Stomach (tissue), 9 donors: ENCODE measurements around the gene NCKIPSD. TPM values are rescaled to one million over a fixed set of nuclear protein-coding genes. Genes with fewer than 3 reads are reported as not detected.

ENCODE experiments used
- DNase-seq, 2 donors: peaks; one replicate each; pipeline versions ENCODE4 v3.0.0 to v3.0.0-alpha.2; 2013 to 2019
- H3K27ac ChIP-seq, 5 donors: fragments of 200-600 bp in 4 of 5; sonication (generic) in 4 of 5; one replicate each; pipeline ENCODE4 v1.5.1; 2013 to 2019; ENCODE audit warnings: mild to moderate bottlenecking in 1 of 5, moderate library complexity in 1 of 5
- H3K27me3 ChIP-seq, 3 donors: fragments of 200-600 bp; sonication (generic); one replicate each; pipeline ENCODE4 v1.5.1; 2017 to 2019; ENCODE audit warnings: mixed run types in 1 of 3
- H3K36me3 ChIP-seq, 4 donors: fragments of 200-600 bp; sonication (generic); 1 replicate in 3 of 4; 2 replicates in 1 of 4; pipeline ENCODE4 v1.5.1; 2016 to 2019
- H3K4me1 ChIP-seq, 4 donors: fragments of 200-600 bp; sonication (generic); one replicate each; pipeline ENCODE4 v1.5.1; 2016 to 2019
- H3K4me3 ChIP-seq, 4 donors: fragments of 200-600 bp; sonication (generic) in 3 of 4; one replicate each; pipeline ENCODE4 v1.5.1; 2016 to 2019; ENCODE audit warnings: mild to moderate bottlenecking in 1 of 4
- H3K9me3 ChIP-seq, 4 donors: fragments of 200-600 bp; sonication (generic); one replicate each; pipeline ENCODE4 v1.5.1; 2016 to 2019
- CTCF ChIP-seq, 7 experiments: fragments of 450-650 bp in 4 of 7; fragments of 200-600 bp in 3 of 7; sonication (generic) in 3 of 7; IDR thresholded peaks; one replicate each; pipeline ENCODE4 v1.5.1; 2016 to 2019; ENCODE audit warnings: antibody characterized with exemption in 7 of 7, control low read depth in 2 of 7, mild to moderate bottlenecking in 1 of 7
- EP300 ChIP-seq: sonication (generic); formaldehyde crosslinking; IDR thresholded peaks from one replicate; pipeline ENCODE4 v1.6.1; 2017; ENCODE audit warnings: antibody characterized with exemption
- POLR2A ChIP-seq, 4 donors: fragments of 450-650 bp; IDR thresholded peaks; one replicate each; pipeline ENCODE4 v1.6.1; 2016; ENCODE audit warnings: antibody characterized with exemption in 4 of 4, control low read depth in 2 of 4, mild to moderate bottlenecking in 1 of 4, moderate library complexity in 1 of 4
- POLR2AphosphoS5 ChIP-seq, 3 donors: sonication (generic); formaldehyde crosslinking; IDR thresholded peaks; one replicate each; pipeline ENCODE4 v1.6.1; 2016; ENCODE audit warnings: antibody characterized with exemption in 3 of 3
- WGBS, 5 donors: extraction: QIAGEN DNeasy Blood & Tissue Kit in 3 of 5; methylation state at CpG; one replicate each; pipeline versions ENCODE4 v1.1.5 to v1.1.7; 2013 to 2018; 5-methylcytosine and 5-hydroxymethylcytosine counted together
- intact Hi-C: fragments of 100-400 bp; cut with DNase I; formaldehyde crosslinking; loops from one replicate; pipeline ENCODE4 v1.15.1; 2023; ENCODE audit warnings: low total_unique reads
- polyA plus RNA-seq, 3 donors: library from polyadenylated mRNA; stranded (reverse); fragments of 200-250 nt; gene quantifications; one replicate each; pipeline ENCODE4 v1.2.3, GENCODE V29; 2013
- total RNA-seq, 5 donors: library from RNA; depleted of rRNA; stranded (reverse); fragments of >200 nt; gene quantifications; one replicate each; pipeline versions ENCODE4 v1.1.0 to v1.2.3, GENCODE V29; 2014 to 2016
- donor health status: healthy with polysubstance abuse.
- donor health status: Bipolar disorder and iron deficiency.
- donor health status: healthy.

Gene NCKIPSD
- total and polyA plus RNA-seq, 8 donors = 6.1 to 46.7 (median 17.4) TPM

- no peak overlapping the region for H3K4me3 ChIP-seq
These were observed 10.9 kb upstream of the NCKIPSD start for GRCh38 chr3:48696601-48697000.

DNA sequence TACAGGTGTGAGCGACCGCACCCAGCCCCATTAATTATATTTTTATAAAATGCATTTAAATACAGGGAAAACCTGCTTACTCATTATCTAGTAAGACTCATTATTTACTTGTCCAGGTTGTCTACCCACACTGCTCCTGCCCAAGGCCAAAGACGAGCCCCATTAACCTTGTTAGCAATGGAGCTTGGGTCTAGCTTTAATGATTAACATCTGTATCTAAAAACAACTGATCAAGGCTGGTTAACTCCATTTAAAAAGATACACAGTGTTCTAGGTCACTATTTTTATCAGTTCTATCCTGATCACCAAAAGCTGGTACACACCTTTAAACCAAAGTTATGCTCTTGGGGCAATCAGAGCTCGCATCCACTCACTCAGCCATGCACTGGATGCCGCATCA lies 10.4 kb upstream of the NCKIPSD start:
- TF ChIP-seq CTCF (IDR thresholded peaks at IDR 0.05) = no peak
- no peak for TF ChIP-seq POLR2A (IDR thresholded peaks at IDR 0.05)
- no peak for TF ChIP-seq EP300
- Histone ChIP-seq H3K4me1 (peaks cover 29 to 77% (median 47%) of the 10 kb centered on the region in 4 donors), H3K36me3 (peaks cover 35 to 79% (median 72%) of the 10 kb centered on the region in 4 donors), H3K9me3 (no peaks in the 10 kb centered on the region), H3K27me3 (no peaks in the 10 kb centered on the region), H3K27ac (peak overlapping the region in 4 of 5 donors; percentile 77 to 87 (median 84)), H3K4me3 (no peak overlapping the region)
- DNase-seq = no peak
- intact Hi-C loops = no loop called here
- WGBS, 5 donors = 77 to 91% (median 80%) methylated on average over 5 of the region's 5 CpGs

More at GRCh38 chr3:48696601-48697000, 10.9 kb upstream of the NCKIPSD start:
- peak overlapping the region in 3 of 5 donors; percentile 77 to 84 (median 83) for H3K27ac ChIP-seq
- no peaks in the 10 kb centered on the region for H3K27me3 ChIP-seq
- DNase-seq = no peak
- intact Hi-C loops = no loop called here
- no peaks in the 10 kb centered on the region for H3K9me3 ChIP-seq
- TF ChIP-seq EP300 = no peak
- TF ChIP-seq POLR2A (IDR thresholded peaks at IDR 0.05) = no peak
- no peak for TF ChIP-seq CTCF (IDR thresholded peaks at IDR 0.05)
- no peak for TF ChIP-seq POLR2AphosphoS5 (IDR thresholded peaks at IDR 0.05)
- peaks cover 29 to 79% (median 49%) of the 10 kb centered on the region in 4 donors for H3K4me1 ChIP-seq
- peaks cover 32 to 79% (median 72%) of the 10 kb centered on the region in 4 donors for H3K36me3 ChIP-seq

DNA sequence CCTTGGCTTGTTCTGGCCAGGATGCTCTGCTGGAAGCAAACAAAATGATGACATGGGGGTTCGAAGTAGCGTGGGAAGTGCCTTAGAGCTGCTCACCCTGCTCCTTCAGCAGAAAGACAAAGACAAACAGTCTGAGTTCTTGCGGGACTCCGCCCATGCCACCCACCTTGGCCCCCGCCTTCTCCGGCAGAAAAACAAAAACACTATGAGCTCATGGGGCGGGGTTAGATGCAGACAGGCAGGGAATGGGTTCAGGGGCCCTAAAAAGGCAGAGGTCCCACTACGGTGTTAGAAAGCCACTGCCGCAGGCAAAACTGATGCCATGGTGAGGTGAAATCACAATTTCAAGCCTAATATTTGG lies 9.7 kb upstream of the NCKIPSD start:
- peak; percentile 34 to 78 for DNase-seq
- Histone ChIP-seq H3K9me3 (no peaks in the 10 kb centered on the region), H3K27ac (peak overlapping the region; percentile 33 to 87 (median 83)), H3K4me3 (peak overlapping the region; percentile 26 to 46 (median 32)), H3K27me3 (no peaks in the 10 kb centered on the region), H3K4me1 (peaks cover 28 to 69% (median 40%) of the 10 kb centered on the region in 4 donors), H3K36me3 (peaks cover 41 to 79% (median 72%) of the 10 kb centered on the region in 4 donors)
- intact Hi-C loops = no loop called here
- TF ChIP-seq POLR2AphosphoS5 (IDR thresholded peaks at IDR 0.05) (peak in 2 of 3 donors; percentile 12 to 15), EP300 (no peak), CTCF (IDR thresholded peaks at IDR 0.05) (no peak)
- WGBS, 5 donors = 47 to 59% (median 52%) methylated on average over 9 of the region's 9 CpGs

DNA sequence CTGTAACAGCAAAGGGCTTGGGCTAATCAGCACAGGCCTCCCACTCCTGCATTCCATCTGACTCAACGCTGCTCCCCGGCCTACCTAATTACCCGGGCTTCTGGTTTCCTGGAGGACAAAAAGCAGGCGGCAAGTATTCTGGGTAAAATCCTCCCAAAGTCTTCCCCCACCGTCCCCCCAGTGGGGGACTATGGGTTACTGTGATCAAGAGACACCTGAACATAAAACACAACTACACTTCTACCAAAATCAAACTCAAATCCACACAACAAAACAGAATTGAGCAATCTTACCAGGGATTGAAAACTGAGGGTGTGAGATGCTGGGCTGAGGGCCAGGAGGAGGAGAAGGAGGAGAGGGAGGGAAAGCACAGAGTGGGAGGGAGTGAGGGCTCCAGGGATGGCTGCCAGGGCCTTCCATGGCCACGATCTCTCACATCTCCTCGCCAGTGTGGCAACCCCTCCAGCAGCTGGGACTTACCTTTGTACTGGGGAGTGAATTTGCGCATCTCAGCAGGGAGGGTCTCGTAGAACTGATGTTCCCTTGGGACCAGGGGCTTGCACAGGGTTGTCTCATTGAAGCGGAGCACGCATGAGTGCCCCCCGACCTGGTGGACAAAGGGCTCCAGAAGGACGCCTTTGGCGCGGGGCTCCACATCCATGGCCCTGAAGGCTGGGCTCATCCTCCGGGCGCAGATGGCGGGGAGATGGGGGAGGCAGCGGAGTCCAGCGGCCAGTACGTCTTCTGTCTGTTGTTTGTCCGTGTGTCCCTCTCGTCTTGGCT lies 9.1 kb upstream of the NCKIPSD start:
- Histone ChIP-seq H3K27me3 (no peaks in the 10 kb centered on the region), H3K27ac (peak overlapping the region; percentile 33 to 87 (median 83)), H3K4me3 (peak overlapping the region; percentile 26 to 46 (median 32)), H3K36me3 (peaks cover 47 to 79% (median 75%) of the 10 kb centered on the region in 4 donors), H3K4me1 (peaks cover 28 to 64% (median 38%) of the 10 kb centered on the region in 4 donors), H3K9me3 (no peaks in the 10 kb centered on the region)
- TF ChIP-seq CTCF (IDR thresholded peaks at IDR 0.05) (no peak), EP300 (no peak), POLR2AphosphoS5 (IDR thresholded peaks at IDR 0.05) (peak in 2 of 3 donors; percentile 12 to 38), POLR2A (IDR thresholded peaks at IDR 0.05) (no peak)
- 61 to 72% (median 65%) methylated on average over 23 of the region's 23 CpGs for WGBS, 5 donors
- DNase-seq = peak; percentile 64 to 76
- intact Hi-C loops = no loop called here
